Measurements from ENCODE around the gene SLC4A1AP.
"Not testable (repeated sequence)": the region's sequence is repeated elsewhere in the genome, so short reads cannot be mapped to it uniquely, and the experiment has no call there.

The SLC4A1AP gene

GRCh38 chr2:27664622-27665363, 1.1 kb downstream of the SLC4A1AP start:
- Mint-ChIP-seq H3K27ac (peak overlapping the region; percentile 99), H3K36me3 (peaks cover 35% of the 10 kb centered on the region), H3K4me1 (peaks cover 37% of the 10 kb centered on the region), H3K9me3 (no peaks in the 10 kb centered on the region), H3K4me3 (peak overlapping the region; percentile 99), H3K27me3 (no peaks in the 10 kb centered on the region)
- CTCF ChIA-PET: interaction anchor here (1.7 to 2.0 kb wide), 2 partner anchors 18 to 19 kb away, joined by 4 to 16 read pairs; no protein-coding TSS in a partner anchor
- DNase-seq: no peak

- CTCF ChIA-PET: no interaction called here
- Mint-ChIP-seq H3K27ac (no peak overlapping the region), H3K4me1 (peaks cover 32% of the 10 kb centered on the region), H3K27me3 (no peaks in the 10 kb centered on the region), H3K4me3 (no peak overlapping the region), H3K36me3 (peaks cover 34% of the 10 kb centered on the region), H3K9me3 (no peaks in the 10 kb centered on the region)
- DNase-seq: no peak
These were observed 3.8 kb downstream of the SLC4A1AP start for GRCh38 chr2:27667446-27667845.

DNA sequence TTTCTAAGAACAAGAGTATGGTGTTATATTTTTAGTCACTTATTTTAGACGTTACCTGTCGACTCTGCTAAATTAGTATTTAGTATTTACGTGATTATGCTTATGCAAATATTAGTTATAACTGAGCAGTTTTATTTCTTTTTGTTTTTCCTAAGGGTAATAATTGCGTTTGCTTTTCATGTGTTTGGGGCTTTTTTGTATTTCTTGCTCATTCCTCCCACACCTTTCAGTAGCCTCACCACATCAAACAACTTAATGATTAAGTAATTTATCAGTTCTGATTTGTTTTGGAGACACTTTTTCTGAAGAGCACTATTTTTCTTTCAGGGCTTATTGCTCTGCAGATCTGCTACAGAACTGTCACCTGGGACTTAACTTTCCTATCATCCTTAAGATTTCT, 7.5 kb downstream of the SLC4A1AP start:
- H3K36me3 Mint-ChIP-seq: peaks cover 45% of the 10 kb centered on the region
- H3K27me3 Mint-ChIP-seq: no peaks in the 10 kb centered on the region
- no peaks in the 10 kb centered on the region for H3K9me3 Mint-ChIP-seq
- no peak overlapping the region for H3K4me3 Mint-ChIP-seq
- CTCF ChIA-PET: no interaction called here
- H3K4me1 Mint-ChIP-seq: peaks cover 6% of the 10 kb centered on the region
- H3K27ac Mint-ChIP-seq: no peak overlapping the region
- DNase-seq: no peak

GRCh38 chr2:27672723-27673486, 9.2 kb downstream of the SLC4A1AP start:
- no peak overlapping the region for H3K4me3 Mint-ChIP-seq
- H3K9me3 Mint-ChIP-seq: no peaks in the 10 kb centered on the region
- H3K4me1 Mint-ChIP-seq: peaks cover 4% of the 10 kb centered on the region
- CTCF ChIA-PET: interaction anchor here (2.1 kb wide), 1 partner anchor 10 kb away, joined by 11 read pairs; no protein-coding TSS in a partner anchor
- no peaks in the 10 kb centered on the region for H3K27me3 Mint-ChIP-seq
- peaks cover 45% of the 10 kb centered on the region for H3K36me3 Mint-ChIP-seq
- H3K27ac Mint-ChIP-seq: no peak overlapping the region
- no peak for DNase-seq

DNA sequence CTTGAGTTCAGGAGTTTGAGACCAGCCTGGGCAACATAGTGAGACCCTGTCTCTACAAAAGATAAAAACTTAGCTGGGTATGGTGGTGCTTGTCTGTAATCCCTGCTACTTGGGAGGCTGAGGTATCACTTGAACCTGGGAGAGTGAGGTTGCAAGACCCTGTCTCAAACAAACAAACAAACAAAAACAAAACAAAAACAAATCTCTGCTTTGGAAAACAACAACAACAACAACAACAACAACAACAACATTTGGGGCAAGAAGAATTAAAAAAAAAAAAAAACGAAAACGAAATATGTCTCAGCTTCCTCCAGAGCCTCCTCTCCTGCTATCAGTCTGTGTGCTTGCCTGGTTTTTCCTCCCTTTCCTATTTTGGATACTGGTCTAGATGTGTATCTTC, 16.9 kb downstream of the SLC4A1AP start:
- Mint-ChIP-seq H3K4me3 (no peak overlapping the region), H3K27ac (no peak overlapping the region), H3K4me1 (peaks cover 20% of the 10 kb centered on the region), H3K36me3 (peaks cover 43% of the 10 kb centered on the region), H3K27me3 (no peaks in the 10 kb centered on the region), H3K9me3 (no peaks in the 10 kb centered on the region)
- CTCF ChIA-PET: interaction anchor here (0.7 kb wide), 2 partner anchors 326 to 1313 kb away, joined by 3 read pairs; no protein-coding TSS in a partner anchor
- no peak for DNase-seq

DNA sequence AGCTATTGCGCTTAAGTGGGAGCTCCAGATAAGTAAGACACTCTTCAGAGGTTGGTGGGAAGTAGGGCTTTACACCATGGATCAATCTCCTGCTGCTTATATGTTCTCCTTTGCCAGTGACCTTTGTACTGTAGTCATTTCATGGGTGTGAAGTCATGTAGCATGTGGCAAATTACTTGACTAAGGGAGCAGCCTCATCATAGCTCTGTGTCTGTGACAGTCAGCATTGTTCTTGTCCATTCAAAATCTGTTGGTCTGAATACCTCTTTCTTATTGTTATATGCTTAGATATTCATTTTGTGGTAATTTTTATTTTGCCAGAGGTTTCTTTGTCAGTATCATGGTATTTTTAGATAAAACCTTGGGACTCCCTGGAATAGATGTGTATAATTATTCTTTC, 18.2 kb downstream of the SLC4A1AP start:
- Mint-ChIP-seq H3K4me1 (peaks cover 20% of the 10 kb centered on the region), H3K9me3 (no peaks in the 10 kb centered on the region), H3K27ac (no peak overlapping the region), H3K4me3 (no peak overlapping the region), H3K36me3 (peaks cover 38% of the 10 kb centered on the region), H3K27me3 (no peaks in the 10 kb centered on the region)
- CTCF ChIA-PET: interaction anchor here (0.6 to 3.9 kb wide), 15 partner anchors 8 to 709 kb away, joined by 3 to 36 read pairs (median 6); partner anchors contain the start of gene PPM1G
- DNase-seq: no peak

DNA sequence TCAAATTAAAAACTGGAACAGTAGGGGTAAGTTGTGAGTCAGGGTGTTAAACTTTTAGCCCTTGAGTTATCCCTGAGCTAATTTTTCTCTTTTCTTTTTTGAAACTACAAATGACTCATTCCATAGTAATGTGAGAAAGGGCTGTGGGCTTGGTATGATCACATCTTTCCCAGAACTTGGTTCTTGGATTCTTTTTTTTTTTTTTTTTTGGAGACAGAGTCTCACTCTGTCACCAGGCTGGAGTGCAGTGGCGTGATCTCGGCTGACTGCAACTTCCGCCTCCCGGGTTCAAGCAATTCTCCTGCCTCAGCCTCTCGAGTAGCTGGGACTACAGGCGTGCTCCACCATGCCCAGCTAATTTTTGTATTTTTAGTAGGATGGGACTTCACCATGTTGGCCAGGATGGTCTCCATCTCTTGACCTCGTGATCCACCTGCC, 18.7 kb downstream of the SLC4A1AP start:
- H3K27ac Mint-ChIP-seq: peak overlapping the region; percentile 19
- peaks cover 20% of the 10 kb centered on the region for H3K4me1 Mint-ChIP-seq
- H3K9me3 Mint-ChIP-seq, H3K4me3 Mint-ChIP-seq, H3K27me3 Mint-ChIP-seq, DNase-seq: not testable (repeated sequence)
- H3K36me3 Mint-ChIP-seq: peaks cover 36% of the 10 kb centered on the region
- CTCF ChIA-PET: interaction anchor here (0.7 to 3.9 kb wide), 25 partner anchors 9 to 708 kb away, joined by 3 to 36 read pairs (median 6); partner anchors contain the start of genes PPM1G, SLC4A1AP and SUPT7L

GRCh38 chr2:27683390-27684071, 19.8 kb downstream of the SLC4A1AP start:
- H3K4me1 Mint-ChIP-seq: peaks cover 20% of the 10 kb centered on the region
- peak; percentile 93 for DNase-seq
- H3K36me3 Mint-ChIP-seq: peaks cover 31% of the 10 kb centered on the region

GRCh38 chr2:27685006-27685405, 21.3 kb downstream of the SLC4A1AP start:
- H3K4me3 Mint-ChIP-seq, H3K9me3 Mint-ChIP-seq, DNase-seq, H3K27me3 Mint-ChIP-seq: not testable (repeated sequence)
- peaks cover 26% of the 10 kb centered on the region for H3K36me3 Mint-ChIP-seq
- CTCF ChIA-PET: interaction anchor here (0.6 to 3.9 kb wide), 6 partner anchors 19 to 382 kb away, joined by 3 to 36 read pairs (median 13); partner anchors contain the start of genes SLC4A1AP and SUPT7L
- H3K27ac Mint-ChIP-seq: peak overlapping the region; percentile 73
- peaks cover 20% of the 10 kb centered on the region for H3K4me1 Mint-ChIP-seq

More at GRCh38 chr2:27683390-27684071, 19.8 kb downstream of the SLC4A1AP start:
- Mint-ChIP-seq H3K27me3 (no peaks in the 10 kb centered on the region), H3K27ac (peak overlapping the region; percentile 83), H3K9me3 (no peaks in the 10 kb centered on the region), H3K4me3 (no peak overlapping the region)
- CTCF ChIA-PET: interaction anchor here (0.5 to 3.9 kb wide), 59 partner anchors 8 to 763 kb away, joined by 3 to 36 read pairs (median 4); partner anchors contain the start of genes CCDC121, GPN1, PPM1G and SLC4A1AP

GRCh38 chr2:27685577-27685976, 21.9 kb downstream of the SLC4A1AP start:
- Mint-ChIP-seq H3K36me3 (peaks cover 26% of the 10 kb centered on the region), H3K4me3 (no peak overlapping the region), H3K27ac (peak overlapping the region; percentile 73), H3K27me3 (no peaks in the 10 kb centered on the region), H3K9me3 (no peaks in the 10 kb centered on the region), H3K4me1 (peaks cover 20% of the 10 kb centered on the region)
- CTCF ChIA-PET: no interaction called here
- no peak for DNase-seq

DNA sequence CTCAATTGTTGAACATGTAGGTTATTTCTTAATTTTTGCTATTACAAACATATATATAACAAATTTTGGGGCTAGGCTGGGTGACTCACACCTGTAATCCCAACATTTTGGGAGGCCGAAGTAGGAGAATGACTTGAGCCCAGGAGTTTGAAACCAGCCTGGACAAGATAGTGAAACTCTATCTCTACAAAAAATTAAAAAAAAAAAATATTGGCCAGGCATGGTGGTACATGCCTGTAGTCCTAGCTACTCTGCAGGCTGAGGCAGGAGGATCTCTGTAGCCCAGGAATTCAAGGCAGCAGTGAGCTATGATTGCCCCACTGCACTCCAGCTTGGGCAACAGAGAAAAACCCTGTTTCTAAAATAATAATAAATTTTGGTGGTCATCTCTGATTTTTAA, 23.5 kb downstream of the SLC4A1AP start:
- peaks cover 28% of the 10 kb centered on the region for H3K36me3 Mint-ChIP-seq
- no peak overlapping the region for H3K27ac Mint-ChIP-seq
- no peak overlapping the region for H3K4me3 Mint-ChIP-seq
- no peaks in the 10 kb centered on the region for H3K27me3 Mint-ChIP-seq
- no peaks in the 10 kb centered on the region for H3K9me3 Mint-ChIP-seq
- H3K4me1 Mint-ChIP-seq: peaks cover 20% of the 10 kb centered on the region
- no peak for DNase-seq
- CTCF ChIA-PET: interaction anchor here (2.5 kb wide), 1 partner anchor 17 kb away, joined by 6 read pairs; no protein-coding TSS in a partner anchor

GRCh38 chr2:27689424-27689823, 25.7 kb downstream of the SLC4A1AP start:
- CTCF ChIA-PET: interaction anchor here (1.3 kb wide), 1 partner anchor 14 kb away, joined by 5 read pairs; no protein-coding TSS in a partner anchor
- peaks cover 26% of the 10 kb centered on the region for H3K36me3 Mint-ChIP-seq
- H3K4me1 Mint-ChIP-seq: peaks cover 12% of the 10 kb centered on the region
- no peaks in the 10 kb centered on the region for H3K27me3 Mint-ChIP-seq
- no peak overlapping the region for H3K27ac Mint-ChIP-seq
- DNase-seq: no peak
- no peak overlapping the region for H3K4me3 Mint-ChIP-seq
- H3K9me3 Mint-ChIP-seq: no peaks in the 10 kb centered on the region

GRCh38 chr2:27690052-27690451, 26.4 kb downstream of the SLC4A1AP start:
- H3K4me3 Mint-ChIP-seq: no peak overlapping the region
- CTCF ChIA-PET: interaction anchor here (1.3 kb wide), 1 partner anchor 13 kb away, joined by 5 read pairs; no protein-coding TSS in a partner anchor

More at GRCh38 chr2:27690052-27690451, 26.4 kb downstream of the SLC4A1AP start:
- H3K27me3 Mint-ChIP-seq: no peaks in the 10 kb centered on the region
- peaks cover 6% of the 10 kb centered on the region for H3K4me1 Mint-ChIP-seq
- no peak overlapping the region for H3K27ac Mint-ChIP-seq
- DNase-seq: no peak
- H3K9me3 Mint-ChIP-seq: no peaks in the 10 kb centered on the region
- H3K36me3 Mint-ChIP-seq: peaks cover 25% of the 10 kb centered on the region

Data from activated naive CD4-positive, alpha-beta T cell treated with anti-CD3 and anti-CD28 coated beads, Interleukin-2, amount 10 ng/mL, durations not matched to agents 7 days and 5 days (primary cell).